Measurements from ENCODE around the gene SELENOO. TPM values are rescaled to one million over a fixed set of nuclear protein-coding genes. Genes with fewer than 3 reads are reported as not detected.

The SELENOO gene
- total and polyA plus RNA-seq, 2 donors (not counting 1 experiment from before 2014, with no cell fraction given), result 62.1 to 74.6 TPM

- Histone ChIP-seq H3K4me1 (ENCODE audit: control insufficient read depth in 2 of 2, insufficient read depth in 2 of 2, low read length in 2 of 2) (peaks cover 84 to 97% of the 10 kb centered on the region in 2 donors), H4K20me1 (ENCODE audit: control insufficient read depth, insufficient read depth, low read length, poor library complexity, severe bottlenecking) (peaks cover 7% of the 10 kb centered on the region), H3K4me2 (replicated peaks; ENCODE audit: low read depth, low read length, poor library complexity, severe bottlenecking) (peak overlapping the region; percentile 98), H3K79me2 (ENCODE audit: control insufficient read depth, insufficient read depth, low read length) (peaks cover 25% of the 10 kb centered on the region), H3K9me3 (ENCODE audit: control extremely low read depth in 1 of 3, control insufficient read depth in 2 of 3, insufficient read depth in 1 of 3, low read length in 2 of 3) (peaks cover 0 to 2% (median 0%) of the 10 kb centered on the region in 3 donors), H3K9ac (ENCODE audit: low read length) (peak overlapping the region; percentile 79), H2AFZ (ENCODE audit: insufficient read depth, low read depth, low read length, poor library complexity, severe bottlenecking) (no peak overlapping the region), H3K4me3 (ENCODE audit: control extremely low read depth in 1 of 5, extremely low read depth in 1 of 5, insufficient read depth in 1 of 5, low read depth in 2 of 5, low read length in 4 of 5) (peak overlapping the region; percentile 14 to 63 (median 48)), H3K27me3 (replicated peaks in 1 of 4; ENCODE audit: control extremely low read depth in 1 of 4, control insufficient read depth in 3 of 4, insufficient read depth in 4 of 4, low read length in 3 of 4) (no peaks in the 10 kb centered on the region), H3K27ac (ENCODE audit: low read length in 2 of 2) (peak overlapping the region; percentile 99 to 100), H3K36me3 (replicated peaks in 1 of 2; ENCODE audit: control extremely low read depth in 1 of 2, control insufficient read depth in 1 of 2, extremely low read depth in 1 of 2, insufficient read depth in 2 of 2, low read length in 1 of 2) (peaks cover 0 to 25% of the 10 kb centered on the region in 2 experiments)
- peak overlapping the region; percentile 86 for H3K4me3 Mint-ChIP-seq
- POLR2A ChIA-PET, result interaction anchor here (0.6 to 4.6 kb wide), 25 partner anchors 8 to 349 kb away, joined by 3 to 54 read pairs (median 5); partner anchors contain the start of genes PANX2, PIM3, PPP6R2 and SCO2
- H3K27me3 Mint-ChIP-seq, result no peaks in the 10 kb centered on the region
- intact Hi-C loops (cut with micrococcal nuclease), result loop anchor here (1.0 to 5.0 kb wide), 14 partner anchors 9 to 430 kb away; partner anchors contain the start of genes PIM3, PPP6R2, TUBGCP6 and TYMP
- peak overlapping the region; percentile 99 for H3K27ac Mint-ChIP-seq
- CTCF ChIA-PET, result interaction anchor here (0.8 to 4.0 kb wide), 19 partner anchors 11 to 335 kb away, joined by 3 to 41 read pairs (median 4); partner anchors contain the start of genes PANX2 and SCO2
- H3K4me1 Mint-ChIP-seq, result peaks cover 62% of the 10 kb centered on the region
- ATAC-seq (ENCODE audit: low read depth) (peak; percentile 44), DNase-seq (peak; percentile 97)
- H3K9me3 Mint-ChIP-seq (ENCODE audit: insufficient read depth), result no peaks in the 10 kb centered on the region
- 1% methylated on average over 18 of the region's 18 CpGs for WGBS (ENCODE audit: insufficient coverage)
- TF ChIP-seq EZH2 (IDR thresholded peaks at IDR 0.05; ENCODE audit: borderline replicate concordance, insufficient read depth, low read depth, low read length, poor library complexity, severe bottlenecking), result no peak
- TF ChIP-seq CTCF (IDR thresholded peaks at IDR 0.05), result no peak
Observed at GRCh38 chr22:50190941-50191741, 9.7 kb upstream of the SELENOO start.
